IMR-90 (cell line): Measurements from ENCODE around the gene HDGFL2. TPM values are rescaled to one million over a fixed set of nuclear protein-coding genes. Genes with fewer than 3 reads are reported as not detected.

Experiments used
- ATAC-seq: fragments of 200-7000 bp; cut with Tn5 transposase; 2 replicates; pipeline ENCODE4 v1.9.1; 2020; ENCODE audit warnings: low read depth, mild to moderate bottlenecking, moderate library complexity
- BruUV-seq: library from RNA; stranded (reverse); fragments of 400-500 nt; replicated peaks from 2 replicates; lab custom pipeline; 2021; lab: Mats Ljungman, UMichigan
- CTCF ChIA-PET: fragments of 300-600 bp; formaldehyde crosslinking; extraction: SDS; loops from one replicate; lab custom pipeline; 2021; ENCODE audit warnings: antibody characterized with exemption; lab: Yijun Ruan, JAX
- POLR2A ChIA-PET: fragments of 300-600 bp; sonication (Branson Sonifier 250); formaldehyde crosslinking; loops from one replicate; lab custom pipeline; 2022; ENCODE audit warnings: antibody characterized with exemption; ENCODE audit not compliant: unreplicated experiment; lab: Charles Lee
- DNase-seq: peaks from one replicate; pipeline ENCODE4 v3.0.0; 2013
- H2AFZ ChIP-seq: replicated peaks from 2 replicates; pipeline ENCODE3; 2013; ENCODE audit warnings: low read length, mild to moderate bottlenecking; ENCODE audit not compliant: poor library complexity
- H2AK5ac ChIP-seq: 2 replicates; pipeline ENCODE4 v1.6.1; 2013; ENCODE audit warnings: low read depth, low read length, inconsistent platforms
- H2AK9ac ChIP-seq: replicated peaks from 2 replicates; pipeline ENCODE3; 2013; ENCODE audit warnings: mild to moderate bottlenecking, low read depth, low read length, moderate library complexity; ENCODE audit not compliant: poor library complexity
- H2BK120ac ChIP-seq: 2 replicates; pipeline ENCODE4 v1.6.1; 2013; ENCODE audit warnings: low read depth, low read length, inconsistent platforms
- H2BK15ac ChIP-seq: 3 replicates; pipeline ENCODE4 v1.6.1; 2013; ENCODE audit warnings: low read depth, low read length, inconsistent platforms
- H2BK20ac ChIP-seq: 2 replicates; pipeline ENCODE4 v1.6.1; 2013; ENCODE audit warnings: low read depth, mild to moderate bottlenecking, inconsistent platforms, low read length, moderate library complexity
- H2BK5ac ChIP-seq: 2 replicates; pipeline ENCODE4 v1.6.1; 2013; ENCODE audit warnings: mild to moderate bottlenecking, low read depth, low read length, inconsistent platforms; ENCODE audit not compliant: poor library complexity, severe bottlenecking
- H3K14ac ChIP-seq: replicated peaks from 2 replicates; pipeline ENCODE4 v1.6.1; 2013; ENCODE audit warnings: low read depth, low read length, inconsistent platforms
- H3K18ac ChIP-seq: 2 replicates; pipeline ENCODE4 v1.6.1; 2013; ENCODE audit warnings: low read depth, low read length, control low read depth
- H3K23ac ChIP-seq: 2 replicates; pipeline ENCODE4 v1.6.1; 2013; ENCODE audit warnings: low read depth, low read length, inconsistent platforms
- H3K27ac ChIP-seq: 2 replicates; pipeline ENCODE4 v1.5.1; 2013; ENCODE audit warnings: mild to moderate bottlenecking, control low read depth, low read length; ENCODE audit not compliant: insufficient read depth
- H3K27me3 ChIP-seq: 2 replicates; pipeline ENCODE4 v1.6.1; 2013; ENCODE audit warnings: low read length; ENCODE audit not compliant: control insufficient read depth, insufficient read depth
- H3K36me3 ChIP-seq: 2 replicates; pipeline ENCODE4 v1.6.1; 2013; ENCODE audit warnings: low read length, mixed read lengths; ENCODE audit not compliant: control insufficient read depth, insufficient read depth
- H3K4ac ChIP-seq: 2 replicates; pipeline ENCODE4 v1.6.1; 2013; ENCODE audit warnings: low read depth, low read length, inconsistent platforms
- H3K4me1 ChIP-seq: 2 replicates; pipeline ENCODE4 v1.6.1; 2013; ENCODE audit warnings: low read length, mixed read lengths; ENCODE audit not compliant: control insufficient read depth, insufficient read depth
- H3K4me2 ChIP-seq: 2 replicates; pipeline ENCODE4 v1.6.1; 2013; ENCODE audit warnings: low read depth, mild to moderate bottlenecking, control low read depth, low read length, moderate library complexity
- H3K4me3 ChIP-seq: 2 replicates; pipeline ENCODE4 v1.5.1; 2013; ENCODE audit warnings: low read depth, mild to moderate bottlenecking, control low read depth, low read length, moderate library complexity; ENCODE audit not compliant: insufficient read depth
- H3K56ac ChIP-seq: 2 replicates; pipeline ENCODE4 v1.6.1; 2013; ENCODE audit warnings: low read length, inconsistent platforms; ENCODE audit not compliant: insufficient read depth; ENCODE audit errors: extremely low read depth
- H3K79me1 ChIP-seq, 2 experiments: 2 replicates each; pipeline ENCODE4 v1.6.1; 2013; ENCODE audit warnings: low read length in 2 of 2, inconsistent platforms in 1 of 2, low read depth in 1 of 2
- H3K9ac ChIP-seq: 2 replicates; pipeline ENCODE4 v1.6.1; 2013; ENCODE audit warnings: low read depth, low read length, control low read depth
- H3K9me1 ChIP-seq: 2 replicates; pipeline ENCODE4 v1.6.1; 2013; ENCODE audit warnings: low read length, inconsistent platforms; ENCODE audit not compliant: insufficient read depth
- H3K9me3 ChIP-seq: 2 replicates; pipeline ENCODE4 v1.6.1; 2013; ENCODE audit warnings: low read length; ENCODE audit not compliant: control insufficient read depth, insufficient read depth
- H4K20me1 ChIP-seq: 2 replicates; pipeline ENCODE4 v1.6.1; 2013; ENCODE audit warnings: low read length, inconsistent platforms; ENCODE audit not compliant: insufficient read depth
- H4K5ac ChIP-seq: 2 replicates; pipeline ENCODE4 v1.6.1; 2013; ENCODE audit warnings: mild to moderate bottlenecking, low read depth, low read length, control low read depth
- H4K8ac ChIP-seq, 2 experiments: 2 replicates each; pipeline ENCODE4 v1.6.1; 2013; ENCODE audit warnings: low read depth in 2 of 2, low read length in 2 of 2, control low read depth in 1 of 2, inconsistent platforms in 1 of 2
- H4K91ac ChIP-seq: 2 replicates; pipeline ENCODE4 v1.6.1; 2013; ENCODE audit warnings: low read depth, low read length, inconsistent platforms; ENCODE audit not compliant: insufficient read depth
- BHLHE40 ChIP-seq: fragments of 150-350 bp; IDR thresholded peaks from 2 replicates; pipeline ENCODE4 v1.6.1; 2016; ENCODE audit warnings: mild to moderate bottlenecking, low read depth, low read length
- CTCF ChIP-seq: conservative IDR thresholded peaks from 2 replicates; pipeline ENCODE4 v1.5.1; 2012; ENCODE audit warnings: mild to moderate bottlenecking, low read depth, low read length, improper control_type of control experiment
- ELK1 ChIP-seq: fragments of 150-350 bp; IDR thresholded peaks from 2 replicates; pipeline ENCODE4 v1.6.1; 2016; ENCODE audit warnings: low read depth, mild to moderate bottlenecking, low read length, moderate library complexity, borderline replicate concordance
- MAFK ChIP-seq: IDR thresholded peaks from 2 replicates; pipeline ENCODE4 v1.6.1; 2012; ENCODE audit warnings: low read depth, low read length, improper control_type of control experiment
- MXI1 ChIP-seq: IDR thresholded peaks from 2 replicates; pipeline ENCODE4 v1.6.1; 2012; ENCODE audit warnings: low read depth, mild to moderate bottlenecking, low read length, moderate library complexity, borderline replicate concordance
- POLR2A ChIP-seq: IDR thresholded peaks from 2 replicates; pipeline ENCODE4 v1.6.1; 2012; ENCODE audit warnings: mild to moderate bottlenecking, low read depth, low read length
- WGBS, 2 experiments: methylation state at CpG; one replicate each; pipeline versions ENCODE4 v1.1.5 to v1.1.7; 2013; ENCODE audit warnings: missing lambda C conversion rate in 2 of 2; ENCODE audit not compliant: insufficient read length in 1 of 2; ENCODE audit errors: extremely low coverage in 2 of 2; 5-methylcytosine and 5-hydroxymethylcytosine counted together
- dilution Hi-C: fragments of 300-500 bp; cut with HindIII; formaldehyde crosslinking; loops from one replicate; pipeline ENCODE4 v1.14.3; 2018; ENCODE audit warnings: low sequenced_read_pairs; ENCODE audit not compliant: unreplicated experiment
- in situ Hi-C: fragments of 300-500 bp; cut with MboI; formaldehyde crosslinking; loops from 3 replicates; pipeline ENCODE4 v1.14.3; 2019; ENCODE audit warnings: low sequenced_read_pairs, inconsistent platforms, mixed read lengths
- intact Hi-C: fragments of 100-400 bp; cut with micrococcal nuclease; formaldehyde crosslinking; loops from 2 replicates; pipeline ENCODE4 v1.10.0; 2022
- polyA plus RNA-seq, 3 experiments: library from polyadenylated mRNA; depleted of rRNA; stranded (reverse); fragments of >200 nt; gene quantifications; 2 replicates each; pipeline ENCODE4 v1.2.3, GENCODE V29; 2012; ENCODE audit warnings: low replicate concordance in 1 of 3
- total RNA-seq: library from RNA; depleted of rRNA; stranded (reverse); fragments of >200 nt; gene quantifications from 2 replicates; pipeline ENCODE4 v1.2.3, GENCODE V29; 2012

Gene HDGFL2
- total and polyA plus RNA-seq, 2 of the 4 experiments (the other 2 are of a cell fraction) = 35.8 to 48.5 TPM

DNA sequence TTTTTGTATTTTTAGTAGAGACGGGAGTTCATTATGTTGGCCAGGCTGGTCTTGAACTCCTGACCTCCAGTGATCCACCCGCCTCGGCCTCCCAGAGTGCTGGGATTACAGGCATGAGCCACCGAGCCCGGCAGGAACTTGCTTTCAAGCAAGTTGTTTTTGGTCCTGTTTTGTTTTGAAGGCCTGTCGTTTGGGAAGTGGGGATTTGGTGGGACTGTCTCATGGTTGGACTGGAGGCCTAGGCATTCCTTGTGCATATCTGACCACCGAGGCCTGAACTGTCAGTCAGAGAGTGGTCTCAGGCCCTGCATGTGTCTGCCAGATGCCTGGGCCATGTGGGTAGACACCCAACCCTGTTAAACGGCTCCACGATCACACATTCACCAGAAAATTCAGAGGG, 40.8 kb upstream of the HDGFL2 start:
- TF ChIP-seq BHLHE40 (no peak), MAFK (no peak), POLR2A (no peak), CTCF (no peak), ELK1 (no peak), MXI1 (no peak)
- H3K4me1 ChIP-seq = peaks cover 10% of the 10 kb centered on the region; the same call in 1 of the 2 replicates
- peaks cover 4 to 5% of the 10 kb centered on the region in 2 experiments; a peak in 1 of 4 replicates for H3K79me1 ChIP-seq
- no peak overlapping the region for H2AK9ac ChIP-seq
- POLR2A ChIA-PET = no interaction called here
- intact Hi-C loops (no loop called here), dilution Hi-C loops (no loop called here), in situ Hi-C loops (no loop called here)
- H4K5ac ChIP-seq = no peak overlapping the region
- H4K8ac ChIP-seq = no peak overlapping the region
- no peak overlapping the region for H2BK120ac ChIP-seq
- no peak overlapping the region for H2AK5ac ChIP-seq
- 100% methylated on average over 1 of the region's 9 CpGs; no CpG with 5 or more reads in 1 of the 2 experiments for WGBS, 2 experiments
- no peak overlapping the region for H3K18ac ChIP-seq
- H3K36me3 ChIP-seq = peaks cover 23% of the 10 kb centered on the region
- no peaks in the 10 kb centered on the region; the same call in 1 of the 2 replicates for H3K9me1 ChIP-seq
- H3K23ac ChIP-seq = no peak overlapping the region
- H3K4ac ChIP-seq = no peak overlapping the region
- H2BK15ac ChIP-seq = no peak overlapping the region
- no peak overlapping the region for H3K56ac ChIP-seq
- CTCF ChIA-PET = no interaction called here
- no peak overlapping the region for H2BK5ac ChIP-seq
- no peak overlapping the region for H3K14ac ChIP-seq
- no peaks in the 10 kb centered on the region for H3K9me3 ChIP-seq
- no peak overlapping the region for H3K27ac ChIP-seq
- no peak overlapping the region for H3K9ac ChIP-seq
- H4K20me1 ChIP-seq = no peaks in the 10 kb centered on the region
- H4K91ac ChIP-seq = no peak overlapping the region
- H3K4me2 ChIP-seq = no peak overlapping the region
- no peaks in the 10 kb centered on the region for H3K27me3 ChIP-seq
- no peak overlapping the region for H2BK20ac ChIP-seq
- DNase-seq (no peak), ATAC-seq (no peak)
- BruUV-seq = no TSS peak
- H3K4me3 ChIP-seq = no peak overlapping the region
- no peak overlapping the region for H2AFZ ChIP-seq
